ENCODE data around the gene ROPN1L. TPM values are rescaled to one million over a fixed set of nuclear protein-coding genes. Genes with fewer than 3 reads are reported as not detected.
A peak's percentile ranks its signal among the peaks of the same experiment; 100 is the strongest.

Gene ROPN1L
- total and polyA plus RNA-seq, 2 of the 4 experiments (the other 2 are of a cell fraction) = 0.34 to 0.36 TPM

GRCh38 chr5:10393491-10393890 lies 48.2 kb upstream of the ROPN1L start:
- POLR2A ChIA-PET (ENCODE audit: unreplicated experiment) = no interaction called here
- no peaks in the 10 kb centered on the region for H3K27me3 ChIP-seq (ENCODE audit: control insufficient read depth, insufficient read depth, low read length)
- peaks cover 2% of the 10 kb centered on the region for H3K4me1 ChIP-seq (ENCODE audit: control insufficient read depth, insufficient read depth, low read length)
- peak; percentile 60 for DNase-seq
- no peak overlapping the region for H4K8ac ChIP-seq (ENCODE audit: low read depth in 2 of 2, low read length in 2 of 2)
- H3K4me2 ChIP-seq (ENCODE audit: low read depth, low read length) = no peak overlapping the region
- H3K56ac ChIP-seq (ENCODE audit: extremely low read depth, insufficient read depth, low read length) = no peak overlapping the region
- H3K27ac ChIP-seq (ENCODE audit: insufficient read depth, low read length) = no peak overlapping the region
- no peak overlapping the region for H3K9ac ChIP-seq (ENCODE audit: low read depth, low read length)
- peaks cover 6% of the 10 kb centered on the region for H3K9me1 ChIP-seq (ENCODE audit: insufficient read depth, low read length)
- no peak for TF ChIP-seq MAZ (IDR thresholded peaks at IDR 0.05; ENCODE audit: borderline replicate concordance, low read depth, low read length)
- no peak for TF ChIP-seq RAD21 (IDR thresholded peaks at IDR 0.05; ENCODE audit: low read length)
- no peak for TF ChIP-seq MAFK (IDR thresholded peaks at IDR 0.05; ENCODE audit: low read depth, low read length)
- H2AFZ ChIP-seq (replicated peaks; ENCODE audit: low read length, poor library complexity) = no peak overlapping the region
- H3K36me3 ChIP-seq (ENCODE audit: control insufficient read depth, insufficient read depth, low read length) = peaks cover 36% of the 10 kb centered on the region
- ATAC-seq (ENCODE audit: low read depth) = peak; percentile 65
- H2BK120ac ChIP-seq (ENCODE audit: low read depth, low read length) = no peak overlapping the region
- H2AK9ac ChIP-seq (replicated peaks; ENCODE audit: low read depth, low read length, poor library complexity) = no peak overlapping the region
- CTCF ChIA-PET = no interaction called here
- no peak overlapping the region for H3K23ac ChIP-seq (ENCODE audit: low read depth, low read length)
- intact Hi-C loops (cut with micrococcal nuclease) (no loop called here), in situ Hi-C loops (cut with MboI; ENCODE audit: low sequenced_read_pairs) (no loop called here), dilution Hi-C loops (cut with HindIII; ENCODE audit: low sequenced_read_pairs, unreplicated experiment) (no loop called here)
- no peak overlapping the region for H4K91ac ChIP-seq (ENCODE audit: insufficient read depth, low read depth, low read length)
- no peak overlapping the region for H2AK5ac ChIP-seq (ENCODE audit: low read depth, low read length)
- peaks cover 12% of the 10 kb centered on the region for H4K20me1 ChIP-seq (ENCODE audit: insufficient read depth, low read length)
- no peak overlapping the region for H2BK20ac ChIP-seq (ENCODE audit: low read depth, low read length)
- H4K5ac ChIP-seq (ENCODE audit: low read depth, low read length) = no peak overlapping the region
- WGBS, 2 experiments (ENCODE audit: extremely low coverage in 2 of 2, insufficient read length in 1 of 2) = 80% methylated on average over 1 of the region's 2 CpGs; no CpG with 5 or more reads in 1 of the 2 experiments
- no peak overlapping the region for H3K4ac ChIP-seq (ENCODE audit: low read depth, low read length)
- no peak overlapping the region for H2BK5ac ChIP-seq (ENCODE audit: low read depth, low read length, poor library complexity, severe bottlenecking)
- H3K9me3 ChIP-seq (ENCODE audit: control insufficient read depth, insufficient read depth, low read length) = no peaks in the 10 kb centered on the region
- peaks cover 22 to 49% of the 10 kb centered on the region in 2 experiments for H3K79me1 ChIP-seq (ENCODE audit: low read depth in 1 of 2, low read length in 2 of 2)
- no peak overlapping the region for H3K4me3 ChIP-seq (ENCODE audit: insufficient read depth, low read depth, low read length)
- no TSS peak for BruUV-seq (replicated peaks)
- no peak overlapping the region for H3K18ac ChIP-seq (ENCODE audit: low read depth, low read length)
- H3K14ac ChIP-seq (replicated peaks; ENCODE audit: low read depth, low read length) = no peak overlapping the region
- H2BK15ac ChIP-seq (ENCODE audit: low read depth, low read length) = no peak overlapping the region
